Adrenal gland (tissue), 5 donors: ENCODE results near the gene REEP3.

ENCODE experiments used
- CTCF ChIP-seq, 6 experiments: fragments of 450-650 bp in 4 of 6; fragments of 200-600 bp in 2 of 6; sonication (generic) in 1 of 6; IDR thresholded peaks; 1 replicate in 5 of 6; 2 replicates in 1 of 6; pipeline versions ENCODE4 v1.5.1 to v1.8.0; 2016 to 2021; ENCODE audit warnings: antibody characterized with exemption in 6 of 6, mild to moderate bottlenecking in 2 of 6, moderate library complexity in 1 of 6
- POLR2A ChIP-seq, 2 donors: fragments of 450-650 bp; IDR thresholded peaks; one replicate each; pipeline ENCODE4 v1.6.1; 2017; ENCODE audit warnings: antibody characterized with exemption in 2 of 2, mild to moderate bottlenecking in 2 of 2, moderate library complexity in 1 of 2
- donor health status: DM: no; HTN: no; CAD: no.

- TF ChIP-seq CTCF (IDR thresholded peaks at IDR 0.05) (no peak), POLR2A (IDR thresholded peaks at IDR 0.05) (no peak)
These were observed 63.5 kb downstream of the REEP3 start for GRCh38 chr10:63584725-63585035.
